GM18498 (cell line): ENCODE results near the gene NTM.

ENCODE experiments used
- ATAC-seq: cut with Tn5 transposase; IDR thresholded peaks from one replicate; pipeline ENCODE4 v1.9.1; 2021; ENCODE audit warnings: mild to moderate bottlenecking, moderate library complexity; ENCODE audit not compliant: unreplicated experiment

Gene NTM

GRCh38 chr11:132115454-132115853 lies 745.0 kb downstream of the NTM start:
- no peak for ATAC-seq

- no peak for ATAC-seq
Observed at GRCh38 chr11:132116516-132116915, 746.1 kb downstream of the NTM start.

GRCh38 chr11:132118661-132119060 lies 748.2 kb downstream of the NTM start:
- ATAC-seq: no peak

GRCh38 chr11:132119573-132119972 lies 749.2 kb downstream of the NTM start:
- no peak for ATAC-seq

- no peak for ATAC-seq
Observed at GRCh38 chr11:132122735-132123134, 752.3 kb downstream of the NTM start.

- ATAC-seq: no peak
Observed at GRCh38 chr11:132123449-132123848, 753.0 kb downstream of the NTM start.

- no peak for ATAC-seq
Observed at GRCh38 chr11:132123854-132124835, 753.7 kb downstream of the NTM start.

GRCh38 chr11:132125988-132126871 lies 755.8 kb downstream of the NTM start:
- ATAC-seq: peak; percentile 48

- no peak for ATAC-seq
Observed at GRCh38 chr11:132126973-132127899, 756.8 kb downstream of the NTM start.

GRCh38 chr11:132127900-132128288 lies 757.5 kb downstream of the NTM start:
- ATAC-seq: no peak

- no peak for ATAC-seq
Observed at GRCh38 chr11:132131047-132131446, 760.6 kb downstream of the NTM start.

GRCh38 chr11:132131961-132132360 lies 761.5 kb downstream of the NTM start:
- no peak for ATAC-seq

- ATAC-seq: no peak
Observed at GRCh38 chr11:132134322-132134721, 763.9 kb downstream of the NTM start.

GRCh38 chr11:132137289-132137980 lies 767.0 kb downstream of the NTM start:
- ATAC-seq: no peak

- no peak for ATAC-seq
Observed at GRCh38 chr11:132137981-132138313, 767.5 kb downstream of the NTM start.

GRCh38 chr11:132139181-132139580 lies 768.8 kb downstream of the NTM start:
- no peak for ATAC-seq

GRCh38 chr11:132140056-132140455 lies 769.6 kb downstream of the NTM start:
- ATAC-seq: no peak

GRCh38 chr11:132142121-132142520 lies 771.7 kb downstream of the NTM start:
- no peak for ATAC-seq

- ATAC-seq: no peak
Observed at GRCh38 chr11:132142554-132142953, 772.1 kb downstream of the NTM start.

- no peak for ATAC-seq
Observed at GRCh38 chr11:132147464-132147863, 777.0 kb downstream of the NTM start.
